Raji (cell line): Measurements from ENCODE around the gene MRPL33.

ENCODE experiments used
- POLR2A ChIP-seq: IDR thresholded peaks from 2 replicates; pipeline ENCODE4 v1.6.1; 2011; ENCODE audit warnings: low read depth, low read length, control low read depth; ENCODE audit not compliant: insufficient read depth

MRPL33 gene

GRCh38 chr2:27795093-27795834 lies 23.7 kb downstream of the MRPL33 start:
- no peak for TF ChIP-seq POLR2A

GRCh38 chr2:27795868-27796277 lies 24.4 kb downstream of the MRPL33 start:
- TF ChIP-seq POLR2A = no peak

- TF ChIP-seq POLR2A = no peak
These were observed 25.6 kb downstream of the MRPL33 start for GRCh38 chr2:27796791-27797765.

- TF ChIP-seq POLR2A = no peak
These were observed 26.3 kb downstream of the MRPL33 start for GRCh38 chr2:27797841-27798240.

GRCh38 chr2:27798486-27798885 lies 27.0 kb downstream of the MRPL33 start:
- TF ChIP-seq POLR2A = no peak

- no peak for TF ChIP-seq POLR2A
These were observed 27.6 kb downstream of the MRPL33 start for GRCh38 chr2:27798948-27799645.

- TF ChIP-seq POLR2A = no peak
These were observed 28.1 kb downstream of the MRPL33 start for GRCh38 chr2:27799646-27800010.

GRCh38 chr2:27800856-27801255 lies 29.3 kb downstream of the MRPL33 start:
- TF ChIP-seq POLR2A = no peak

- TF ChIP-seq POLR2A = no peak
These were observed 31.0 kb downstream of the MRPL33 start for GRCh38 chr2:27802547-27802946.

- TF ChIP-seq POLR2A = no peak
These were observed 31.5 kb downstream of the MRPL33 start for GRCh38 chr2:27803046-27803445.

- no peak for TF ChIP-seq POLR2A
These were observed 32.6 kb downstream of the MRPL33 start for GRCh38 chr2:27804146-27804545.

- no peak for TF ChIP-seq POLR2A
These were observed 33.7 kb downstream of the MRPL33 start for GRCh38 chr2:27805180-27805579.

- no peak for TF ChIP-seq POLR2A
These were observed 35.0 kb downstream of the MRPL33 start for GRCh38 chr2:27806311-27807059.

- TF ChIP-seq POLR2A = no peak
These were observed 36.0 kb downstream of the MRPL33 start for GRCh38 chr2:27807476-27807875.

GRCh38 chr2:27808418-27808817 lies 36.9 kb downstream of the MRPL33 start:
- TF ChIP-seq POLR2A = no peak
